ENCODE results near the gene MXD4.
"Not testable (repeated sequence)": the region's sequence is repeated elsewhere in the genome, so short reads cannot be mapped to it uniquely, and the experiment has no call there.

MXD4 gene

GRCh38 chr4:2275044-2275397 lies 13.1 kb upstream of the MXD4 start:
- DNase-seq (ENCODE audit: low spot score), result not testable (repeated sequence)

- DNase-seq (ENCODE audit: low spot score), result no peak
These were observed 12.6 kb upstream of the MXD4 start for GRCh38 chr4:2274320-2275043.

GRCh38 chr4:2273657-2274319 lies 11.9 kb upstream of the MXD4 start:
- no peak for DNase-seq (ENCODE audit: low spot score)

- no peak for DNase-seq (ENCODE audit: low spot score)
These were observed 11.3 kb upstream of the MXD4 start for GRCh38 chr4:2273221-2273620.

GRCh38 chr4:2272828-2273120 lies 10.9 kb upstream of the MXD4 start:
- no peak for DNase-seq (ENCODE audit: low spot score)

GRCh38 chr4:2272026-2272827 lies 10.3 kb upstream of the MXD4 start:
- no peak for DNase-seq (ENCODE audit: low spot score)

GRCh38 chr4:2271279-2272025 lies 9.5 kb upstream of the MXD4 start:
- DNase-seq (ENCODE audit: low spot score), result no peak

- no peak for DNase-seq (ENCODE audit: low spot score)
These were observed 8.6 kb upstream of the MXD4 start for GRCh38 chr4:2270341-2271165.

GRCh38 chr4:2269618-2270163 lies 7.8 kb upstream of the MXD4 start:
- no peak for DNase-seq (ENCODE audit: low spot score)

- DNase-seq (ENCODE audit: low spot score), result no peak
These were observed 7.3 kb upstream of the MXD4 start for GRCh38 chr4:2269206-2269531.

GRCh38 chr4:2268357-2269205 lies 6.7 kb upstream of the MXD4 start:
- no peak for DNase-seq (ENCODE audit: low spot score)

GRCh38 chr4:2267841-2268240 lies 5.9 kb upstream of the MXD4 start:
- no peak for DNase-seq (ENCODE audit: low spot score)

- DNase-seq (ENCODE audit: low spot score), result no peak
These were observed 5.5 kb upstream of the MXD4 start for GRCh38 chr4:2267320-2267811.

GRCh38 chr4:2266821-2267220 lies 4.9 kb upstream of the MXD4 start:
- no peak for DNase-seq (ENCODE audit: low spot score)

GRCh38 chr4:2266181-2266580 lies 4.3 kb upstream of the MXD4 start:
- no peak for DNase-seq (ENCODE audit: low spot score)

- no peak for DNase-seq (ENCODE audit: low spot score)
These were observed 3.5 kb upstream of the MXD4 start for GRCh38 chr4:2265113-2266110.

- no peak for DNase-seq (ENCODE audit: low spot score)
These were observed 2.7 kb upstream of the MXD4 start for GRCh38 chr4:2264481-2265041.

- DNase-seq (ENCODE audit: low spot score), result no peak
These were observed 2.0 kb upstream of the MXD4 start for GRCh38 chr4:2263926-2264321.

GRCh38 chr4:2262944-2263250 lies 988 bp upstream of the MXD4 start:
- DNase-seq (ENCODE audit: low spot score), result no peak

Measured in kidney capillary endothelial cell (primary cell).